Measurements from ENCODE around the gene SCLT1. TPM values are rescaled to one million over a fixed set of nuclear protein-coding genes. Genes with fewer than 3 reads are reported as not detected.

Gene SCLT1
- total RNA-seq, 1 experiment from 2014 or later: 11.3 TPM

- Mint-ChIP-seq H3K9me3 (no peaks in the 10 kb centered on the region), H3K4me3 (no peak overlapping the region), H3K27me3 (ENCODE audit: low read depth) (no peaks in the 10 kb centered on the region), H3K27ac (no peak overlapping the region), H3K4me1 (no peaks in the 10 kb centered on the region), H3K36me3 (ENCODE audit: insufficient read depth in 1 of 3, low read depth in 3 of 3) (no peaks in the 10 kb centered on the region; a peak in 1 of 7 replicates)
- no peaks in the 10 kb centered on the region for H3K27me3 ChIP-seq (ENCODE audit: insufficient read depth, low read length)
- DNase-seq: no peak
- no peak overlapping the region for H2BK120ac ChIP-seq (ENCODE audit: low read depth, low read length, poor library complexity, severe bottlenecking)
- H3K56ac ChIP-seq (ENCODE audit: insufficient read length, low read depth, low read length): no peak overlapping the region
- no peaks in the 10 kb centered on the region for H3K23me2 ChIP-seq (ENCODE audit: insufficient read length, low read depth, low read length, poor library complexity, severe bottlenecking)
- no peak overlapping the region for H2BK12ac ChIP-seq (ENCODE audit: insufficient read length, low read depth, low read length)
- no peak overlapping the region for H2BK20ac ChIP-seq (ENCODE audit: low read depth, low read length, poor library complexity, severe bottlenecking)
- no peak overlapping the region for H2BK15ac ChIP-seq (ENCODE audit: low read depth, low read length)
- TF ChIP-seq CTCF (conservative IDR thresholded peaks at IDR 0.05): no peak
- no peak overlapping the region for H3T11ph ChIP-seq (ENCODE audit: low read length)
- no peak overlapping the region for H4K5ac ChIP-seq (ENCODE audit: insufficient read length, low read depth, low read length)
- H2BK5ac ChIP-seq (ENCODE audit: insufficient read length, low read length): no peak overlapping the region
- no peak overlapping the region for H2AK5ac ChIP-seq (ENCODE audit: insufficient read length, low read length)
- no peak overlapping the region for H3K4ac ChIP-seq (ENCODE audit: low read depth, low read length)
- H4K20me1 ChIP-seq (ENCODE audit: control insufficient read depth, insufficient read depth, insufficient read length): no peaks in the 10 kb centered on the region
- H3K14ac ChIP-seq (ENCODE audit: insufficient read depth, low read length): no peak overlapping the region
- H3K9me3 ChIP-seq (ENCODE audit: control insufficient read depth, low read depth, low read length): no peaks in the 10 kb centered on the region
- no peak overlapping the region for H3K9ac ChIP-seq (ENCODE audit: extremely low read depth, insufficient read length, low read length)
- no peaks in the 10 kb centered on the region for H3K79me2 ChIP-seq (ENCODE audit: insufficient read depth, low read length)
- no peak overlapping the region for H3K27ac ChIP-seq (ENCODE audit: insufficient read length, low read depth, low read length)
- H2AFZ ChIP-seq (ENCODE audit: low read length): no peak overlapping the region
- H3K4me2 ChIP-seq (ENCODE audit: insufficient read depth, insufficient read length, low read length): no peak overlapping the region
- no peak overlapping the region for H4K8ac ChIP-seq (replicated peaks; ENCODE audit: insufficient read length, low read depth, low read length)
- no peak overlapping the region for H4K91ac ChIP-seq (ENCODE audit: insufficient read length, low read depth, low read length)
- H3K23ac ChIP-seq (ENCODE audit: insufficient read length, low read depth, low read length): no peak overlapping the region
- H3K18ac ChIP-seq (ENCODE audit: insufficient read length, low read depth, low read length): no peak overlapping the region
- H3K4me1 ChIP-seq (ENCODE audit: insufficient read depth, low read length): no peaks in the 10 kb centered on the region
- WGBS (ENCODE audit: extremely low coverage, insufficient read length, low lambda C conversion rate): no CpG with 5 or more reads among the region's 2 CpGs
- H3K79me1 ChIP-seq (ENCODE audit: insufficient read depth, low read depth, low read length, poor library complexity, severe bottlenecking): no peaks in the 10 kb centered on the region
These were observed 138.4 kb downstream of the SCLT1 start for GRCh38 chr4:128954941-128955340.
